ENCODE measurements around the gene PAX8.

Gene PAX8

GRCh38 chr2:113228991-113229716 is 49.6 kb downstream of the PAX8 start:
- ATAC-seq = no peak
- no peak for TF ChIP-seq ZNF8 (CRISPR knock-in tag; IDR thresholded peaks at IDR 0.05)

GRCh38 chr2:113228351-113228750 is 50.4 kb downstream of the PAX8 start:
- ATAC-seq = no peak
- no peak for TF ChIP-seq CSRNP3 (CRISPR knock-in tag; IDR thresholded peaks at IDR 0.05)
- TF ChIP-seq OSR1 (CRISPR knock-in tag; IDR thresholded peaks at IDR 0.05) = no peak
- no peak for TF ChIP-seq CSDC2 (CRISPR knock-in tag; IDR thresholded peaks at IDR 0.05)
- no peak for TF ChIP-seq TOX (CRISPR knock-in tag; IDR thresholded peaks at IDR 0.05; ENCODE audit: borderline replicate concordance)
- no peak for TF ChIP-seq ARNTL (CRISPR knock-in tag; IDR thresholded peaks at IDR 0.05; ENCODE audit: borderline replicate concordance, low read depth)
- no peak for TF ChIP-seq ISL1 (CRISPR knock-in tag; IDR thresholded peaks at IDR 0.05)
- TF ChIP-seq ZNF8 (CRISPR knock-in tag; IDR thresholded peaks at IDR 0.05) = no peak
- TF ChIP-seq POU6F1 (CRISPR knock-in tag; IDR thresholded peaks at IDR 0.05; ENCODE audit: borderline replicate concordance, low read depth) = no peak

DNA sequence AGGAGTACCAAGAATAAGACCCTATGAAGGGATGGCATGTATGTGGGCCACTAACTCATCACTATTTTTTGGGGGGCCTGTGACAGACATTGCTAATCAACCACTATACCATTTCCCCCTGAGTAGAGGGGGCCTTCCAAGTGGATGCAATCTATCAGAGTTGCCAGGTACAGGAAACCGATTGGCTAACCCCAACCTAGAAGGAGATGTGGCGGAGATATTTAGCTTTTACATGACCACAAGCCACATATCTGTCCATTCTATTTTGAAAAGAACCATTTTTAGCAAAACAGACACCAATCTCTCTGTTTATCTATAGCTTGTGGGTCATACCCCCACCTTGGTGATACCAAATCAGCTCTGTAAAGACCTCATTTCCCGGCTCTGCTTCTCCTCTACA is 51.0 kb downstream of the PAX8 start:
- no peak for TF ChIP-seq ZFP3 (CRISPR knock-in tag; IDR thresholded peaks at IDR 0.05)
- no peak for TF ChIP-seq PPARA (CRISPR knock-in tag; IDR thresholded peaks at IDR 0.05; ENCODE audit: borderline replicate concordance)
- TF ChIP-seq CREB5 (CRISPR knock-in tag; IDR thresholded peaks at IDR 0.05; ENCODE audit: low read depth) = no peak
- TF ChIP-seq OSR1 (CRISPR knock-in tag; IDR thresholded peaks at IDR 0.05) = no peak
- TF ChIP-seq CSRNP3 (CRISPR knock-in tag; IDR thresholded peaks at IDR 0.05) = no peak
- TF ChIP-seq CSDC2 (CRISPR knock-in tag; IDR thresholded peaks at IDR 0.05) = no peak
- no peak for TF ChIP-seq PATZ1 (CRISPR knock-in tag; IDR thresholded peaks at IDR 0.05; ENCODE audit: borderline replicate concordance)
- no peak for TF ChIP-seq ZNF565 (CRISPR knock-in tag; conservative IDR thresholded peaks at IDR 0.05; ENCODE audit: low read depth)
- TF ChIP-seq ESRRG (CRISPR knock-in tag; IDR thresholded peaks at IDR 0.05) = no peak
- no peak for ATAC-seq

GRCh38 chr2:113227290-113227689 is 51.4 kb downstream of the PAX8 start:
- ATAC-seq = no peak
- TF ChIP-seq RARB (CRISPR knock-in tag; IDR thresholded peaks at IDR 0.05) (no peak), ZNF70 (CRISPR knock-in tag; IDR thresholded peaks at IDR 0.05) (no peak), ZFP3 (CRISPR knock-in tag; IDR thresholded peaks at IDR 0.05) (no peak), OSR1 (CRISPR knock-in tag; IDR thresholded peaks at IDR 0.05) (no peak), CSDC2 (CRISPR knock-in tag; IDR thresholded peaks at IDR 0.05) (no peak), CSRNP3 (CRISPR knock-in tag; IDR thresholded peaks at IDR 0.05) (no peak), ISL1 (CRISPR knock-in tag; IDR thresholded peaks at IDR 0.05) (no peak), TCF4 (CRISPR knock-in tag; IDR thresholded peaks at IDR 0.05; ENCODE audit: borderline replicate concordance) (no peak), SNAI2 (CRISPR knock-in tag; IDR thresholded peaks at IDR 0.05) (no peak), ZC3H10 (CRISPR knock-in tag; IDR thresholded peaks at IDR 0.05) (no peak), CREB5 (CRISPR knock-in tag; IDR thresholded peaks at IDR 0.05; ENCODE audit: low read depth) (no peak), ZNF565 (CRISPR knock-in tag; conservative IDR thresholded peaks at IDR 0.05; ENCODE audit: low read depth) (no peak), BACH2 (CRISPR knock-in tag; IDR thresholded peaks at IDR 0.05; ENCODE audit: borderline replicate concordance) (no peak), PATZ1 (CRISPR knock-in tag; IDR thresholded peaks at IDR 0.05; ENCODE audit: borderline replicate concordance) (no peak)
